A673 (cell line): ENCODE results near the gene C1orf94.

ENCODE experiments used
- EZH2 ChIP-seq: fragments of 200-600 bp; sonication (generic); IDR thresholded peaks from 2 replicates; pipeline ENCODE4 v1.6.1; 2017; ENCODE audit warnings: borderline replicate concordance, low read depth, mild to moderate bottlenecking, mixed read lengths, antibody characterized with exemption, low read length; ENCODE audit not compliant: poor library complexity, severe bottlenecking
- TF ChIP-seq, protein P1 (sequence below): fragments of 300-800, 200-600 bp; sonication (generic); conservative IDR thresholded peaks from 2 replicates; pipeline ENCODE4 v1.5.1; 2017; ENCODE audit warnings: low read depth, mild to moderate bottlenecking, antibody characterized with exemption, low read length, moderate library complexity, mixed read lengths

DNA sequence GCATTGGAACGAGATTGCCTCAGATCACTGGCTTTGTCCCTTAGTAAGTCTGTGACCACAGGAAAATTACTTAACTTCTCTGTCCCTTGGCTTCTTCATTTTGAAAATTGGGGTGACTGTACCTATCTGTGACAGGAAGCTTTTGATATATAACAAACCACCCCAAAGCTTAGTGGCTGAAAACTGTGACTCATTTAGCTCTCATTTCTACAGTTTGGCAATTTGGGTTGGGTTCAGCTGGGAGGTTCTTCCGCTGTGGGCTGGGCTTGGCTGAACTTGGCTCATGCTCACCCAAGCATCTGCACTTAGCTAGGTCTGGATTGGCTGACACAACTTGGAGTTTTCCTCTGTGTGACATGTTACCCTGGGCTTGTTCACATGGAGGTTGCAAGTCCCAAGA lies 14.0 kb downstream of the C1orf94 start:
- no peak for TF ChIP-seq EZH2
- TF ChIP-seq, protein P1, sequence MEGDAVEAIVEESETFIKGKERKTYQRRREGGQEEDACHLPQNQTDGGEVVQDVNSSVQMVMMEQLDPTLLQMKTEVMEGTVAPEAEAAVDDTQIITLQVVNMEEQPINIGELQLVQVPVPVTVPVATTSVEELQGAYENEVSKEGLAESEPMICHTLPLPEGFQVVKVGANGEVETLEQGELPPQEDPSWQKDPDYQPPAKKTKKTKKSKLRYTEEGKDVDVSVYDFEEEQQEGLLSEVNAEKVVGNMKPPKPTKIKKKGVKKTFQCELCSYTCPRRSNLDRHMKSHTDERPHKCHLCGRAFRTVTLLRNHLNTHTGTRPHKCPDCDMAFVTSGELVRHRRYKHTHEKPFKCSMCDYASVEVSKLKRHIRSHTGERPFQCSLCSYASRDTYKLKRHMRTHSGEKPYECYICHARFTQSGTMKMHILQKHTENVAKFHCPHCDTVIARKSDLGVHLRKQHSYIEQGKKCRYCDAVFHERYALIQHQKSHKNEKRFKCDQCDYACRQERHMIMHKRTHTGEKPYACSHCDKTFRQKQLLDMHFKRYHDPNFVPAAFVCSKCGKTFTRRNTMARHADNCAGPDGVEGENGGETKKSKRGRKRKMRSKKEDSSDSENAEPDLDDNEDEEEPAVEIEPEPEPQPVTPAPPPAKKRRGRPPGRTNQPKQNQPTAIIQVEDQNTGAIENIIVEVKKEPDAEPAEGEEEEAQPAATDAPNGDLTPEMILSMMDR = no peak
